Hypothalamus (tissue), 51 donors: ENCODE results near the gene ARAP3.

ENCODE experiments used
- DNase-seq, 51 donors: peaks; one replicate each; lab custom pipeline; 2025; lab: John Stamatoyannopoulos, UW

Gene ARAP3

DNA sequence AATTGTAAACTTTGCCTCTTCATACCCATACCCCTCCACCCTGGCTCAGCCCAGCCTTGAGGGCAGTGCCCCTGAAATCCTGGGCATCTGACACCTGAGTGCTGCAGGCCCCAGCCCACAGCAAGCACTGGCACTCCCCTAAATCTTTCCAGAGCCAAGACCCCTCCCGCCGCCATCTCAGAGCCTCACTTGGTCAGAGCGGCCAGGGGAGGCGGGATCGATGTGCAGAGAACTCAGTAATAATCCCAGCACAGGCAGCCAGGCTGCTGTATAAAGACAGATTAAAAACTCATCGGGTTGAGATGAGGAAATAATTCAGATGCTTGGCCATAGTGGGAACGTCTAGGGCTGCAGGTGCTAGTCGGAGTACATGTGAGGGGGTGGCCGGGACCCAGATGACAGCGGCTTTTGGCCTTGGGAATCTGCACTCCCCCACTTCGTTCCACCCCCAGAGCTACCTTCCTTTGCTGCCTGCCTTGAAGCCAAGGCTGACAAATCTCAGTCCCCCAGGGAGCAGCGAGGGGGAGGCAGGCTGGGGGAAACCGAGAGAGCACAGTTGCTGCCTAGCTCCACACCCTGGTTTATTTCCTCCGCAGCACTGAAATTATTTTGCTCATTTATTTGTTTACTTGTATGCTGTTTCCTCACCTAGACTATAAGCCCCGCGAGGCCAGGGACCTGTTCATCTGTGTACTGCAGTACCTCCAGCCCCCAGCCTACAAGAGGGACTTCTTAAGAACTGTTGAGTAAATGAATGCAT is 19.5 kb upstream of the ARAP3 start:
- DNase-seq: peak in 3 of 51 donors; percentile 32 to 74 (median 60)

DNA sequence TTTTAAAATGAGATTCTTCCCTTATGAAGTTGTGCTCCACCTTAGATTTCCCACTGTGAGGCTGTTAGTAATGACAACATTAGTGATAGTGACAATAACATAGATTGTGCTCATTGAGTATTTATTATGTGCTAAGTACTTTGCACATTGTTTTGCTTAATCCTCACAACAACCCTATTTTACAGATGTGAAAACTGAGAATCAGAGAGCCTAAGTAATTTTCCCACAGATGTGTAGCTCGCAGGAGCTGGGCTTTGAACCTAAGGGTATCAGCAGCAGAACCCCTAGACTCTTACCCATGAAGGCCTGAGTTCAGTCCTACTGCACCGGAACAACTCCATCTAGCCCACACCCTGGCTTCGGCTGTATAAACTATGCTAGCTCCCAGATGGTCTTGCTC is 15.6 kb upstream of the ARAP3 start:
- DNase-seq: no peak

DNA sequence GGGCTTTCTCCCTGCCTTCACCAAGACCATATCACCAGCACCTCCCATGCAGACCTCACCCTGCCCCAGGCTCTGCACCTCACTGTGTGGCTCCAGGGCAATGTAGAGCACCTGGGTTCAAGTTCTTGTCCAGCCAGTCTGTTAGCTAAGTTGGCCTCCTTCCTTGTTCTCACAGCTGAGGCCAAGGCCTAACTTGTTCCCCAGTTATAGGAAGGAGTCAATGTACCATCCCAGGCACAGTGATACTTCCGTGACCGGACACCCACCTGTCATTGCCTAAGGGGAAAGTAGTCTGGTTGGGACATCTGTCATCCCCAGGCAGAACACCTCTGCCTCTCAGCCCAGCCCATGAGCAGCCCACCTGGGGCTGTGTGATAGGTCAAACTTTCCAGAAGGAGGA is 14.4 kb upstream of the ARAP3 start:
- no peak for DNase-seq

DNA sequence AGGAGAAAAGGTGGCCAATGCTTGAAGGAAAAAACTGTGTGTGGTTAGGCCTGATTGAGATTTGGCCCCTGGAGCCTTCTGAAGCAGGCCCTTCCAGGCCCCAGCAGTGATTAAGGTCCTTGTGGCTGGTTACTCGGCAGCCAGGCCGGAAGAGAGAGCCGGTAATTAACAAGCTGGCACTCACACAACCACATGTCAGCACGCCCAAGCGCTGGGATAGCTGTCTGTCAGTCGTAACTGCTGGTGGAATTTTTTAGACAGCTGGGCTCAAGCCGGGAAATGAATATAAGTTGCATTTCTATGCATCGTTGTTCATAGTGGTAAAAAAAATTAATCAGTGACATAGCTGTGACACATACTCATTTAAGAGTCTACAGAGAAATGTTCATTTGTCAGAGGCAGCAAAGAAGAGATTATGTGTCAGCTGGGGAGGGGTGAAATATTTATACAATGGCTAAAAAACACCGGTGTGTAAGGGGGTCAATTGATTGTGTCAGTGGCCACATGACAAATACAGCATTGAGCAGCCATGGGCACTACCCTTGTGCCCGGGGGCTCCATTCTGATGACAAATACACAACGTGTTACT is 13.7 kb upstream of the ARAP3 start:
- DNase-seq: peak in 5 of 51 donors; percentile 7 to 38 (median 16)

DNA sequence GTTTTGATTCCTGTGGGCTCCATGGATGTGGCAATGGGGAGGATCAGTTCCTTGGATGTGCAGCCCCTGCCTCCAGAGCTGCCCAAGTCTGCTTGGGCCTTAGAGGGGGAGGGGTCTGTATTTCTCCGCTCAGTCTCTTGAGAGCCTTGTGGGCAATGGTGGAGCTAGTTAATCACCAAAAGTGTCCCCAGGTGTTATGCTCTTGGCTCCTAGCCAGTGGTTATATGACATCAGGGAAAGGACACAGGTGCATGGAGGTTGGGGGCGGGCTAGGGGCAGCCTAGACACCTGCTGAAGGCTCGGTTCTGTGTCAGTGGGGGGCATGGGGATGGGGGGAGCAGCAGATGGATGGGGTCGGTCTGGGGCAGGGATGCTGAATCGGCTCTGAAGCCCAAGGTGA is 12.4 kb upstream of the ARAP3 start:
- DNase-seq: no peak

DNA sequence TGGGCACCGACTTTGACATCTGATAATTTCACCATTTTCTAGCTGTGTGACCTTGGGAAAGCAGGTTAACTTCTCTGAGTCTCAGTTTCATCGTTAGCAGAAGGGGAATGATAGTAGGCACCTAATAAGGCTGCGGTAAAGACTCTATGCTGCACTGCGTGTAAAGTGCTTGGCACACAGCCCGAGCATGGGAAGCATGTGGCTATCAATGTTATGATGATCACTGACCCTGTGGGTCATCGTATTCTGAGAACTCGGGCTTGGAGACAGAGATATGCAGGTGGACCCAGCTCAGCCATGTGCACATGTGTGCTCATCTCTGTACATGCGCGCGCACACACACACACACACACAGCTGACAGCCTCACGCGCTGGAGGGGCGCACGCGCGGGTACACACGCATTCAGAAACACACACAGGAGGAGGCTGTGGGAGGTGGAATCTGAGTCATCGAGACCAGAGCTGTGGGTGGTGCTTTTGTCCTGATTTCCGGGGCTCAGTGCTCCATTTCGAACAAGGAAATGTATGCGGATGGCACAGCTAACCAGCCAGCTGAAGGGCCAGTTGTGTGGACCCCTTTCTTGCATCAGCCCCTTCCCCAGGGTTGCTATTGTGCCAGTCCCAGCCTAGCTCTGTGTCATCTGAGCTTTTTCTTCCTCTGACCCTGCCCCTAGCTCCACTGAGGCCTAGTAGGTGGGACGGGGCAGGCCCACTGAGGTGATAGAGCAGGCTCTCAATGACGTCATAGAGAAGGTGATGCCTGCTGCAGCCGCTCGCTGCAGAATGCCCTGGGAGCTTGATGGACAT is 11.1 kb upstream of the ARAP3 start:
- DNase-seq: peak in 10 of 51 donors; percentile 7 to 73 (median 30)

DNA sequence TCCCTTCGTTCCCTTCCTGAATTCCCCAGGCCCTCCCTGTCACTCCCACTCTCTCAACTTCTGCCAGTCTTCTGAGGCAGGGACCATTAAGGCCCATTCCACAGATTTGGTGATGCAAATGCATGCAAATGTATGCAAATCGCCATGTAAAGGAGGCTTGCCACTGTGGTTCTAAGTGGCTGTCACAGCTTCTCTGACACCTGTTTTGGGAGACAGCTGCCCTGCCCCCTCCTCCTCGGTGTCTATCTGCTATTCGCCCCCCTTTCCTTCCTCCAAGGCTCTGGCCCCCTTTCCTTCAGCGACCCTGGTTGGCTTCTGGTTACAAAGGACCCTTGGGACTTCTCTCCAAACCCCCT is 10.5 kb upstream of the ARAP3 start:
- DNase-seq: no peak

DNA sequence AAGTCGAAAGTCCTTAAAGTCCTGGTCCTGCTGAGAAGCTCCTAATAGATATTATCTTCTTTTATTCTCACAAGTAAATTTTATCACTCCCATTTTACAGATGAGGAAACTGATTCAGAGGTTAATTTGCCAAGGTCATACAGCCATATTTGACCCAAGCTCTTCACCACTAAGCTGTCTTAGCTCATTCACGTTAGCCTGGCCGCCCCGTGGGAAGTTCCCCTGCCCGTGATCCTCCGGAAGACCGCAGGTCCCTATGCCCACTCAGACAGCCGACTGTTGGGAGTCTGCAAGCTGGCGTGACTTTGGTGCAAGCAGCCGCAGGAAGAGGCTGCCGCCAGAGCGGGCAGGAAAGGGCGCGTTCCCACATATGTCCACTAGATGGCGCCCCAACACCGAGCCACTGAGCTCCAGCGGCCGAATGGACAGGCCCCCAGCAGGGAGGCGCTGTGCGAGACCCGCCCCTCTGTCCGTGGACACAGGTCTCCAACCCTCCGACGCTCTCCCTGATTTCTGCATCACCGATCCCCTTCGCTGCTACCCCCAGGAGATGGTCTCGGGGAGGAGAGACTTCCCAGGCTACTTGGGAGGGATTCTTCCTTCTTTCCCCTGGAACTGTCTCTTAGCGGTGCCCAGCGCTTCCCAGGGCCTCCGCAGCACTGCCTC is 10.0 kb upstream of the ARAP3 start:
- DNase-seq: peak in 50 of 51 donors; percentile 12 to 92 (median 74)

DNA sequence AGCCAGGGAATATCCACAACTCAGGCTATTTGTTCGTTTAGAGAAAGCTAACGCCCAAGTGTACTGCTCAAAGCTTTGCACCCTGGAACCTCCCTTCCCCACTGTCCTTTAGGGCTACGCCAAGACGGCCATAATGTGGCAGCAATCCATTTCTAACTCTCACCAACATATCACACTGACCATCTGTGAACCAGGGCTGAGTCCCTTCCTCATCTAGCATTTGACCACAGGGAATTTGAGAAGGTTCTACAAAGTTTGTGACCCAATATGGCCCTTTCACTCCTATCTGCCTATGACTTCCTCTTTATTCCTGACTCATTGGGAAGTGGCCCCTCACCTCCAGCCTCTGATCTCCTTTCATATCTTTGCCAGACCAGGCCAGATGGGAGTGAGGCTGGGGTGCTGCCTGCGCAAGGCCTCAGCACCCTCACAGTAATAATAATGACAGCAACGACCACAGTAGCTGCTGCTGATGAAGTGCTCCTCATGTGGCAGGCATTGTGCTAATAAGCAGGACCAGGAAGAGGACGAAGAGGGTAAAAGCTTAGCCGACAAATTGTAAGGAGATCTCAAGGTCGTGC is 9.3 kb upstream of the ARAP3 start:
- DNase-seq: no peak

DNA sequence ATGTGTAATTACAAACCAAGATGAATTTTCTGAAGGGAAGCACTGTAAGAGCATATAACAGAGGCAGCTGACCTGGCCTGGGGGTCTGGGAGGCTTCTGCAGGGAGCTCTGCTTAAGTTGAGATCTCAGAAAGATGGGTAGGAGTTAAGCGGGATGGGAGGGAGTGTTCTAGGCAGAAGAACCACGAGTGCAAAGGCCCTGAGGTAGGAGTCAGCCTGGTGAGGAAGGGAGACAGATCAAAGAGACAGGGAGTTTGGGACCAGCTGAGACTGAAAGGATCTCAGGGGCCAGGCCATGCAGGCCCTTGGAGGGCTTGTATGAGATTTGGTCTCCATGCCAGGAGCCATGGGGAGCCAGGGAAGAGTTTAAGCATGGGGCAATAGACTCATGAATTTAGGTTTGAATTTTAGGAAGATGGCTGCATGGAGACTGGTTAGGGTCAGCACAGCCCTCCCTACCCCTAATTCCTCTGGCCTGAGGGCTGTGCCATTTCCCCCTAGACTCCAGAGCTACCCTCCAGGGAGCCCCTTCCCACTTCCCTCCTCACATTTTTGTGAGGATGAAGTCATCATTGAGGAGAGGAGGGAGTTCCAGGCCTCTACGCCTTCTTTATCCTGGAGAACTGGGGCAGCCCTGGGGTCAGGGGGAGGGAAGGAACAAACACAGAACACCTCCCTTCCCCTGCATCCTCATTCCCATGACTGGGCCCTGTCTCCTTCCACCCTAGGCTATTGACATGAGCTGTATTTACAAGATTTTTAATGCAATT is 4.8 kb upstream of the ARAP3 start:
- no peak for DNase-seq

DNA sequence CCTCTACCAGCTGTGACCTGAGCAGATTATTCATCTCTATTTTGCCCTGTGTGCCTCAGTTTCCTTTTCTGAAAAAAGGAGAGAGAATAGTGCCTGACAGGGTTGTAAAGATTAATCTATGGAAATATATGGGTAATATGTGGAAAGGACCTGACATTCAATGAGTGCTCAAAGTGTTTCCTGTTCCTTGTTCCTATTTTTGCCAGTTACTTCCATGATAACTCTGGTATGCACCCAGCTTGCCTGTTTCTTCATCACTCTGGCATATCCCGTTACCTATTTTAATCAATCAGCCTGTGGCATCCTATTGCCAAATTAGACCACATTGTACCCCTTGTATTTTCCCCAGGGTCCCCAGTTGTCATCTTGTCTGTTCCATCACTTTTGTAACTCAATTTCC is 3.6 kb upstream of the ARAP3 start:
- DNase-seq: no peak

DNA sequence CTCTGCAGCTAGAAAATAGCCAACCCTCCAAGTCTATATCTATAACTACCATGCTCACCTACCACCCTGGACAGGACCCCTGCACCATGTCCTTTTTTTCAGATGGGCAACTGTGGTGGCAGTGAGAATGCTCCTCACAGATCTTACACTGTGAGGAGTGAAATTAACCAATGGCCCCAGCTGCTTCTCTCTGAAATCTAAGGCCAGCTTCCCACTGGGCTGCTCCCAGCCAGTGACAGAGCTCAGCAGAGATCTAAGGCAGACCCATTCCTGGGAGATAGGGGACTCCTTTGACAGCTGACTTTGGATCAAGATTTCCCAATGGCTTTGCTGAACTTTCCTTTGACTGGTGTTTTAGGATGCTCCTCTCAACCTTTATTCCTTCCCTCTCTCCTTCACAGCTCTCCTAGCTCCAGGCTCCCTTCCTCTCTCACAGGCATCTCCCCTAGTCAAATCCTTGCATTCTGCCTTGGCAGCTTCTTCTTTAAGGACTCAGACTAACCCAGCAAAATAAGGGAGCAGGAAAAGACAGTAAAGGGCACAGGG is 1.6 kb upstream of the ARAP3 start:
- DNase-seq: no peak

DNA sequence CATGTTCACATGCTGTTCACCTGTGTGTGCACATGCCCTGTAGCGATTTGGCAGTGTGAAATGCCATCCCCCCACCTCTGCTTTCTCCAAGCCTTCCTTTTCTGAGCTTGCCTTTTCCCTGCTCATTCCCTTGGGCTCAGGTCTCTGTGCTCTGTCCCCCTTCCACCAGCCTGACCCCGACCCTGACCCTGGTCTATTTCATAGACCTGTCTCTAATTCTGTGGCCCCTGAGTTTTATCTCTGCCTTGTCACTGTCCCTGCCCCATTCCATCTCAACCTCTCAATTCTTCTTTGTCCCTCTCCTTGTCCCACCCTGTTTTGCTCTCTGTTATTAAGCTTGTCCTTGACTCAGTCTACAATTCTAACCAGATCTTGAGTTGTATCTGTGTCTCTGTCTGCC is 735 bp downstream of the ARAP3 start:
- no peak for DNase-seq

DNA sequence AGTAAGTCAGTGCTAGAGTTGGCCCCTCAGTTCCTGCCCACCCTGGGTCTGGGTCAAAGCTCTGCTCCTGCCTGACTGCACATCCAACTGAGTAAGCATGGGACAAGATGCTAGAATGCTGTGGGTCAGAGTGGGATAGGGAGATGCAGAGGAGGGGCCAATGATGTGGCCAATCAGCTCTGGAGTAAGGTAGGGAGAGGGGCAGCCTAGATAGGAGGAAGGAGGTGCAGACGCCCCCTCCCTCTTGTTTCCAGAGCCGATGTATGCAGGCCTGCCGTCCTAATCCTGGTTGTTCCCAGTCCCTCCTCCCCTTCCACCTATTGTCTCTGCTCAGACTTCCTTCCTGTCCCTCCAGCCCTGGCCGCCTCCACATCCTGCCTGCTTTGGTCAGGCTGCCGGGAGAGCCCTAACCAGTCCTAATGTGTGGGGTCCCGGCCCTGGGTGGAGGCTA is 1.3 kb downstream of the ARAP3 start:
- DNase-seq: no peak

DNA sequence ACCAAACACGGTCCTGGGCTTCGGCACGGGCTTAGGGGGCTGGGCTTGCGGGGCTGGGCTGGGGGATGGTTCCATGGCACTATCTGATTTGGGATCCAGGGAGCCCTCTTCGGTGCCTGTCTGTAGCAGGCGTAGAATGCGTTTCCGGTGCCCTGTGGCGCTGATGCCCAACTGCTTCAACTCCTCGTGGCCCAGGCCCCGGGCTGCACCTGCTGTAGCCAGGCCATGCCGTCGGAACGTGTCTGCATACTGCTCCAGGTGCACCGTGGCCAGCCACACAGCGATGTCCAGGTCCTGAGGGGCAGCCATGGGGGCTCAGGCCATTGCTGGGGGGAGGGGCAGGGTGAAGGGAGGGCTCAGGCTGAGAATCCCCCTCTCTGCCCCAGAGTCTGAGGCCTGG is 1.9 kb downstream of the ARAP3 start:
- no peak for DNase-seq

DNA sequence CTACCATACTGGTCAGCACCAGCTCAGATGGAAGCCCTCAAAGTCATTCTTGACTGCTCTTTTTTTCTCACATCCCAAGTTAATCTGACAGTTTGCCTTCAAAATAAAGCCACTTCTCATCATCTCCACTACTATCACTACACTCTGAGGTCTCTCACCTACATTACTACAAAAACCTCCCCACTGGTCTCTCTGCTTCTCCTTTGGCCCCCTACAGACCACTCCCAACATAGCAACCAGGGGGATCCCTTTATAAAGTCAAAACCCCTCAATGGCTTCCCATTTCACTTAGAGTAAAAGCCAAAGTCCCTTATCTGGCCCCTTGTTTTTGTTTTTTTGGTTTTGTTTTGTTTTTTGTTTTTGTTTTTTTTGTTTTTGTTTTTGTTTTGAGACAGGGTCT is 4.6 kb downstream of the ARAP3 start:
- DNase-seq: no peak

DNA sequence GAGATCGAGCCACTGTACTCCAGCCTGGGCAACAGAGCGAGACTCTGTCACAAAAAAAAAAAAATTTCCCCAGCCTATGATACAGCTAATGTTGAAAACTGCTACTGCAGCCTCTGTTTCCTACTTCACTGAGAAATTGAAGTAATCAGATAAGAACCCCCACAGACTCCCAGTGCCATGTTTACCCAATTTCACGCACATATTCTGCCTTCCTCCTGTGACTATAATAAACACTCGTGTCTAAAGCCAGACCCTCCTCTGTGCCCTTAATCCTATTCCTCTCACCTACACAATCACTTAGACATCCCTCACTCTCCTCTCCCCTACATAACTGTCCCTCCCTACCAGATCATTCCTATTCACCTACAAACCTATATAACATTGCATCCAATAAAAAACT is 6.4 kb downstream of the ARAP3 start:
- no peak for DNase-seq

DNA sequence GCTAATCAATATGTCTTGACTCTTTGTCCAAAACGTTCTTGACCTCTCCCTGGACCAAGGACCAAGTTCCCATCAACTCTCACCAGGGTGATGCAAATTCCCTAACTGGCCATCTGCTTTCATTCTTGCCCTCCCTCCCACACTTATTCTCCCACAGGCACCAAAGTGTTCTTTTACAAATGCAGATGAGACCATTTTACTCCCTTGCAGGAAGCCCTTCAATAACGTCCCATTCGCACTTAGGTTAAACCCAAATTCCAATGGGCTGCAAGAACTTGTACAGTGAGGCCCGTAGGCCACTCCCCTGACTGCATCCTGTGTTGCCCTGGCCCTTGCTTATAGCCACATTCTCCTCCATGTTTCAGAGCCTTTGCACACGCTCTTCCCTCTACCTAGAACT is 7.3 kb downstream of the ARAP3 start:
- no peak for DNase-seq
